GM12891 (cell line): ENCODE data around the gene BRD7.
A peak's percentile ranks its signal among the peaks of the same experiment; 100 is the strongest.

Source experiments
- DNase-seq: peaks from one replicate; pipeline ENCODE4 v3.0.0; 2011; ENCODE audit warnings: low spot score; ENCODE audit not compliant: insufficient read length
- FAIRE-seq: peaks from 2 replicates; lab custom pipeline; 2011; peaks lifted over from hg19 to GRCh38; lab: Jason Lieb, UNC
- PAX5 ChIP-seq: IDR thresholded peaks from 2 replicates; pipeline ENCODE4 v1.6.1; 2011; ENCODE audit warnings: low read length, moderate library complexity, mild to moderate bottlenecking; ENCODE audit not compliant: insufficient read depth, severe bottlenecking
- POLR2A ChIP-seq: IDR thresholded peaks from 2 replicates; pipeline ENCODE4 v1.6.1; 2011; ENCODE audit warnings: low read depth, low read length, control low read depth
- POLR2AphosphoS5 ChIP-seq: IDR thresholded peaks from 2 replicates; pipeline ENCODE4 v1.6.1; 2011; ENCODE audit warnings: low read depth, low read length, control low read depth
- POU2F2 ChIP-seq: IDR thresholded peaks from 2 replicates; pipeline ENCODE4 v1.6.1; 2011; ENCODE audit warnings: low read depth, mild to moderate bottlenecking, control low read depth, low read length, moderate library complexity
- SPI1 ChIP-seq: IDR thresholded peaks from 2 replicates; pipeline ENCODE4 v1.6.1; 2011; ENCODE audit warnings: low read depth, low read length, control low read depth
- TAF1 ChIP-seq: IDR thresholded peaks from 2 replicates; pipeline ENCODE4 v1.6.1; 2011; ENCODE audit warnings: low read depth, low read length, control low read depth

Gene BRD7

DNA sequence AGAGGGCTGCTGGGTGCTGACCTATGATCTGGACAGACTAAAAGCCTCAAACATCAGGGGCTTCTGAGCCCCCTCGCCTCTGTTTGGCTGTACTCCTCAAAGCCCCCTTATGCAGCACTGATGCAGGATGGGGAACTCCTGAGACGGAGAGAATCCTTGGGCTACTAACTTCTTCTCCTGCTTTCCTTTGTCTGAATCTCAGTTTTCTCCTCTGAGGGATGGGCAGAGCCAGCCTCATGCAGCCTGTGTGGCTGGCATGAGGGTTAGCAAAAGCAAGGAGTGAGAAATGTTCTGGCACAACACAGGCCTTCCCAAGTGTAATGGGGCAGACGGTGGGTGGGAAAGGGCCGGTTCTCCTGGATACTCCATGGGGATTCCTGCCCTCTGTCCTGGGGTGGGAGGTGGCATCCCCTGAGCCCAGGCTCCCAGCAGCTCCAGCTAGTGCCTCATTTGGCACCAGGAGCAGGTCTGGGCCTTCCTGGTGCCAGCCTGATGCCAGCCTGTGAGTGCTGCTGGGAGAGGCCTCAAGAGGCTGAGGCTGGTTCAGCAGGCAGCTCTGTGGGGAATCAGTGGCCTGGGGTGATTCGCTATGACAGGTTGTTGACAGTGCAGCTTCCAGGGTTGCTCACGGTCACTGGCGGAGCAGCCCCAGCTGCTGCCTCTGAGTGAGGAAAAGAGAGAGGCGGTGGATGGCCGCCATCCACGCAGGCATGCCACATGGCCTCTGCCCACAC is 4.0 kb upstream of the BRD7 start:
- TF ChIP-seq TAF1 (no peak), POLR2AphosphoS5 (no peak), PAX5 (no peak)
- FAIRE-seq = no peak
- no peak for DNase-seq

DNA sequence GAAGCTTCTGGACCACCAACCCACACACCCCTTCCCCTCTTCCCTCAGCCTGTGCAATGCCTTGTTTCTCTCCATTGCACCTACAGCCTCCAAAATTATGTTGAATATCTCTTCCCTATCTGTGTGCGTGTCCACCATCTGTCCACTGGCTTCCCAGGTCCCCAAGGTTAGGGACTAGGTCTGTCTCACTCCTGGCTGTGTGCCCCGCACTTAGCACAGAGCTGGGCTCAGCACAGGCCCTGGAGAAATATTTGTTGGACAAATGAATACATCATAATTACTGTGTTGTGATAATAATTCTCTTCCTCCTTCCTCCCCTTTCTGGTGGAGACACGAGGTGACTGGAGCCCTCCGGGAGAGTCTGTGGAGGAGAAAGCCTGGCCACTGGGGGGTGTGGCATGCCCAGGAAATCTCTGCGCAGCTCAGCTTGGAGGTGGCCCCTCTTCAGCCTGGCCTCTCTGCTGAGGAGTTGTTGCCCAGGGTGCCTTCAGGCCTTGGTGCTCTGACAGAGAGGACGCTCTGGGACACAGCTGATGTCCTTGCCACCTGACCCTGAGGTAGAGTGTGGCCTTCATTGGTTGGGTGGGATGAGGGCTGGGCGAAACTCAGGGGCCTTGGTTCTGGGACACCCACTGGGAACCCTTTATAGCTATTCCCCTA is 3.3 kb upstream of the BRD7 start:
- no peak for TF ChIP-seq TAF1
- TF ChIP-seq POLR2AphosphoS5 = no peak
- TF ChIP-seq SPI1 = no peak
- no peak for TF ChIP-seq POLR2A
- no peak for TF ChIP-seq PAX5
- no peak for TF ChIP-seq POU2F2
- FAIRE-seq = no peak
- no peak for DNase-seq

DNA sequence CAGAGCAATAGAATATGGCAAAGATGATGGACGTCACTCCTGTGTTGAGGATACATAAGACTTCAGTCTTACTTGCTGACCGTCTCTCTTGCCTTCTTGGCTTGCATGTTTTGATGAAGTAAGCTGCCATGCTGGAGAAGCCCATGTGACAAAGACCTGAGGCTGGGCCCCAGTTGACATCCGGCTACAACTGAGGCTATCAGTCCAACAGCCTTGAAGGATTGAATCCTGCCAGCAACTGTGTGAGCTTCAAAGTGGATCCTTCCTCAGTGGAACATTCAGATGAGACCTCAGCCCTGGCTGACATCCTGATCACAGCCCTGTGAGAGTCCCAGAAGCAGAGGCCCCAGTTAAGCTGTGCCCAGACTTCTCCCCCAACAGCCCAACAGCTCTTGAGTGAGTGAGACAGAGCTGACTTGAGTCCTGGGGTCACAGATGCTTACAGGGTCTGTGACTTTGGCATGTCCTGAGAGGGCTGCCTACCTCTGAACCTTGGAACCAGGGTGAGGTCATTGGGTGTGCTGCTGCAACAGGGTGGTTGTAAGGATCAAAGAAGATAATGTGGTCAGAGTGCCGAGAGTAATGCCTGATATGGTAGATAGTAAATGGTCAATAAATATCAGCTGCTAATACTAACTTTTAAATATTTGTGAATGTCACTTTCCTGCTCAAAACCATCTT is 2.4 kb upstream of the BRD7 start:
- DNase-seq (no peak), FAIRE-seq (no peak)
- TF ChIP-seq POU2F2 (no peak), PAX5 (no peak), SPI1 (no peak), TAF1 (no peak), POLR2AphosphoS5 (no peak), POLR2A (no peak)

DNA sequence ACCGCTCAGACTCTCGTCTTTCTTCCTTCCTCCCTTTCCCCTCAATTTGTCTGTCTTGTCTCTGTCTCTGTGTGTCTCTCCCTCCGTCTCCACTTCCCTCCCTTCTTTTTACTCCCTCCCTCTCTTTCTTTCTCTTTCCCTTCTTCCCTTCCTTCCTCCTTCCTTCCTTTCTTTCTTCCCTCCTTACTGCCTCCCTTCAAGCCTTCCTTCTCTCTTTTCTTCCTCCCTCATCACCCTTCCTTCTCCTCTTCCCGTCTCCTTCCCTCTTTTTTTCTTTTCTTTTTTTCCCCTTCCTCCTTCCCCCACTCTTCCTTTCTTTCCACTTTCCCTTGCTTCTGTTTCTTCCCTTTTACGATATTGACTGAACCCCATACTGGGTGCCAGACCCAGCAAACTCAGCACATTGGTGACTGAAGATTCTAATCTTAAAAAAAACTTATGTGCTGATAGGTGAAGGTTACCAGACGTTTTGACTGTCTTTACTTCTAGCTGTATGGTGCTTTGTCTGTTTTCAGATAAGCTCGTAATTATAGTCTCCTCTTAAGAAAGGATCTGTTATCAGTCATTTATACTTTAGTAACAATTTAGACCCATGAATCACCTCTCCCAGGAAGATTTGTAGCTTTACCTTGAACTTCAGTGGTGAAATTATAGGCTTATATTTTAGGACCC is 481 bp upstream of the BRD7 start:
- FAIRE-seq = no peak
- no peak for DNase-seq
- no peak for TF ChIP-seq POU2F2

DNA sequence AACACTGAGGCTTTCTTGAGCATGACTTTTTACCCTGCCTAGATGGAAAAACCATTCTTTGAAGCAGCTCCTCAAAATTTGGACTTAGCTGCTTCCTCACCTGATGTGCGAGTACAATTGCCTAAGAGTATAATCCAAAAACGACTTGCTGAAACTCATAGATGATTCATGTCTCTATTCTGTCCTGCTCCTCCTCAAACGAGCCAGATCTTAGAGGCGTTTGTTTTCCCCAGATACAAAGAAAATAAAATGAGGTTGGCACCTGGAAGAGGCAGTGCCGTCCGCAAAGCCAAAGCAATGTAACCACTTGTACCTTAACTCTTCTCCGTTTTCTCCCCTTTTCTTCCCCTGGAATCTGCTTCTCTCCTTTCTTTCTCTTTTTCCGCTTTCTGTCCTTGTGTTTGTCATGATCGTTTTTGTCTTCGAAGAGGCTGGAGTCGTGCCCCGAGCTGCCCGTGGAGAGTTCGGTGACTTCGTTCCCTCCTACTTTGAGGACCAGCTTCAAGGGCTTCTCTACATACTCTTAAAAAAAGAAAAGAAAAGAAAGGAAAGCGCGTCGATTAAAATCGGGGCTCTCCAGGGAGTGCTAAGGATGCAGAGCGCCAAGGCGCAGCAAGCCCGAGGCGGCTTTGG is 895 bp downstream of the BRD7 start:
- no peak for DNase-seq
- no peak for TF ChIP-seq TAF1
- TF ChIP-seq SPI1 = no peak
- no peak for TF ChIP-seq POU2F2
- TF ChIP-seq POLR2AphosphoS5 = no peak
- TF ChIP-seq POLR2A = no peak
- no peak for TF ChIP-seq PAX5

DNA sequence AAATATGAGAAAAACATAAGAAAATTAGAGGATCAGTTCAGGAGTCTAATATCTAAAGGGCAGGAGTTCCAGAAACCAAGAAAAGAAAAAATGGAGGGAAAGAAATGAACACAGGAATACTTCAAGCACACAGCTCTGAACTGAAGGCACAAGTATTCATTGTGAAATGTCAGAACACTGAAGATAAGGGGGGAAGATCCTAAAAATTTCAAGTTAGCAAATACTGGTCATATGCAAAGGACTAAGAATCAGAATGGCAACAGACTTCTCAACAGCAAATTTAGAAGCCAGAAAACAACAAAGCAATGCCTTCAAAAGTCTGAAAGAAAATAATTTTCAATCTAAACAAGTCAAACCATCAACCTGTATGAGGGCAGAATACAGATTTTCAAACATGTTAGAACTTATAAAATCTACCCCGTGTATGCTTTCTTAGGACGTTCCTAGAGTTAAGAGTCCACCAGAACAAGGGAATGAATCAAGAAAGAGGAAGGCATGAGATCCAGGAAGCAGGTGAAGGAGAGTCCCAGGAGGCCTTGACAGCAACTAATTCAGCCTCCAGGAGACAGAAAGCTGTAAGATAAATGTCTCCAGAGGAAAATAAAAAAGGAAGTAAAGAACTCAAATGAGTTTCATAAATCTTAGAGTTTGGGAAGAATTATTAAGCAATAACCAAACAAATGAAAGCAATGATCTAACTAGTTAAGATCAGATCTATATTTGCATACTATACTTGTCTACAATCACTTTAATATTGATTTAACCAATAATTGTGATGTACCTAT is 2.8 kb downstream of the BRD7 start:
- TF ChIP-seq TAF1 (no peak), SPI1 (peak; percentile 33; the same call in 1 of the 2 replicates)
- DNase-seq = no peak
- no peak for FAIRE-seq

More for the DNA sequence above, 895 bp downstream of the BRD7 start:
- FAIRE-seq = peak; percentile 79

DNA sequence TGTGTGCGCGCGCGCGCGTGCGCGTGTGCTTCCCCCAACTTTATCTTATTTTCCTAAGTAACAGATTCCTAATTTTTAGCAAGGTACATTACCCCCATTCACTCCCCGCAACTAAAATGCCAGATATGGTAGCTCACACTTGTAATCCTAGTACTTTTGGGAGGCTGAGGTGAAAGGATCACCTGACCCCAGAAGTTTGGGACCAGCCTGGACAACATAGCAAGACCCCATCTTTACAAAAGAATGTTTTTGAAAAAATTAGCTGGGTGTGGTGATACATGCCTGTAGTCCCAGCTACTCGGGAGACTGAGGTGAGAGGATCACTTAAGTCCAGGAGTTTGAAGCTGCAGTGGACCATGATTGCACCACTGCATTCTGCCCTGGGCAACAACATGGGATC is 5.1 kb downstream of the BRD7 start:
- no peak for FAIRE-seq
- no peak for DNase-seq
- TF ChIP-seq TAF1 (no peak), POLR2A (no peak), POU2F2 (no peak), POLR2AphosphoS5 (no peak), PAX5 (no peak), SPI1 (no peak)

DNA sequence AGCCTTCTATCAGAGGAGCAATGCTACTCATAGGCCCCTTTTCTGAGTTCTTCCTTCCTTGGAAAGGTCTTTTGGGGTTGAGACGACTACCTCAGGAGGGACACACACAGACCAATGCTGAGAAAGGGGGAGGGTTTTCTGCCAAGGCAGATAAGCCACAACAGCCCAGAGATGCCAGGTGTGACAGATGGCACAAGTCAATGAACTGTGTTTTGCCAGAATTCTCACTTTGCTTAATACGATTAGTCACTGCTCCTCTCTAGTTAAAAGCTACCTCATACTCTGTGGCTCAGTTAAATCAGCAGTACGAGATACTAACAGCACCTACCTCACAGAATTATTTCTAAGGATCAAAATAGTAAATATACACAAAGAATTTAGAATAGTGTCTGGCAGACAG is 8.0 kb downstream of the BRD7 start:
- no peak for TF ChIP-seq POLR2AphosphoS5
- no peak for TF ChIP-seq SPI1
- TF ChIP-seq POU2F2 = no peak
- no peak for TF ChIP-seq POLR2A
- TF ChIP-seq TAF1 = no peak
- TF ChIP-seq PAX5 = no peak
- DNase-seq (no peak), FAIRE-seq (peak; percentile 48)

DNA sequence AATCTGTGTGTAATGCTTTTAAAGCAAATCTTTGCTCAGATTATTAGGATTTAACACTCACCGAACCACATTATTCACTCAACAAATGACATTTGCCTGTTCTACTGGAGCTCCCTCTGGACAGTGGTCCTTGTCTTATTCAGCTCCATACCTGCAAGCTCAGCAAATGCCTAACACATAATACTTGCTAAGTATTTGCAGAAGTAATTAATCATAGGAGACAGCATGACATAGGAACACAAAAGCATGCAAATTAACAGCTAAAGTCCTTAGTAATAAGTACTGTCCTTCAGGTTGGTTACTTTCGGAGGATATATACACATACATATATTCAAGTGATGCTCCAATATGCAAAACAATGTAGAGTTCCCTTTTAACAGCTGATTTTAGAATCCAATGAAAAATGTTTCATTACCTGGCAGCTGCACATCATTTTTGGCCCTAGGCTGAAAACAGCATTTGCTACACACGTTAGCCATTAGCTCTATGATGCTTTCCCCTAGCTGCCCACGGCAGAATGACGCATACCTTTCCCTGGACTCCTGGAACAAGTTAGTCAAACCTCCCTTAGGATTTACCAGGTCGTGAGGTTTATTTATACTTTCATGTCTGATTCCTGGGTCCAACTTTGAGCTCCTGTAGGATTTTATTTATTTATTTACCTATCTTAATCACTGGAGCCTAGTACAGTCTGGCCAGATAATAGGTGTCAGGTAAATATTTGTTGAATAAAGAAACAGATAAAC is 8.6 kb downstream of the BRD7 start:
- DNase-seq (no peak), FAIRE-seq (peak; percentile 57)
- TF ChIP-seq POLR2AphosphoS5 (no peak), TAF1 (no peak), PAX5 (no peak), SPI1 (no peak), POU2F2 (no peak), POLR2A (no peak)
